ENCODE measurements around the gene MAPK8. TPM values are rescaled to one million over a fixed set of nuclear protein-coding genes. Genes with fewer than 3 reads are reported as not detected.
A peak's percentile ranks its signal among the peaks of the same experiment; 100 is the strongest.

MAPK8 gene
- total and polyA plus RNA-seq, 9 of the 15 experiments (the other 6 are each of a cell fraction or from before 2014, with no cell fraction given), result 6.4 to 159 (median 71.0) TPM

GRCh38 chr10:48274636-48275035 lies 31.8 kb upstream of the MAPK8 start, which contains the start of gene FRMPD2:
Gene FRMPD2 (minus strand): TSS chr10:48274696. CDS start chr10:48274567, 129 bp downstream.
- FAIRE-seq (no peak), ATAC-seq (peak; percentile 49; the same call in 2 of the 3 replicates), DNase-seq (ENCODE audit: extremely low read depth in 1 of 4, low spot score in 3 of 4) (no peak)
- Histone ChIP-seq H3K9ac (ENCODE audit: insufficient read depth in 1 of 2, low read depth in 2 of 2, low read length in 2 of 2) (no peak within 1 kb of the TSS), H3K79me2 (ENCODE audit: control insufficient read depth, insufficient read depth, low read length) (no peaks in the 10 kb centered on the region), H2AFZ (ENCODE audit: low read depth, low read length) (no peak within 1 kb of the TSS), H3K4me1 (replicated peaks in 1 of 2; ENCODE audit: control insufficient read depth in 2 of 2, insufficient read depth in 2 of 2, low read length in 2 of 2) (no peaks in the 10 kb centered on the region), H4K20me1 (replicated peaks; ENCODE audit: control insufficient read depth, insufficient read depth, low read length) (no peaks in the 10 kb centered on the region), H3K4me3 (no peak within 1 kb of the TSS), H3K36me3 (ENCODE audit: control insufficient read depth, insufficient read depth, low read length) (no peaks in the 10 kb centered on the region), H3K27ac (ENCODE audit: extremely low read depth, low read depth, low read length) (no peak within 1 kb of the TSS), H3K9me3 (replicated peaks; ENCODE audit: control insufficient read depth, insufficient read depth, low read depth, low read length) (no peaks in the 10 kb centered on the region), H3K9me1 (ENCODE audit: control insufficient read depth, insufficient read depth, low read length) (no peaks in the 10 kb centered on the region), H3K27me3 (ENCODE audit: control insufficient read depth in 2 of 2, insufficient read depth in 2 of 2, low read length in 2 of 2) (peaks cover 12 to 28% of the 10 kb centered on the region in 2 experiments), H3K4me2 (ENCODE audit: insufficient read depth, low read length) (no peak within 1 kb of the TSS)
- CTCF ChIA-PET (ENCODE audit: low intra/inter-chr PET ratio), result no interaction called here
- no TSS peak for BruUV-seq (replicated peaks)
- TF ChIP-seq NRF1 (conservative IDR thresholded peaks at IDR 0.05 in 1 of 2, IDR thresholded peaks at IDR 0.05 in 1 of 2), result peak in 1 of 2 experiments; percentile 26; a peak in 1 of 4 replicates
- TF ChIP-seq SRSF7 (optimal IDR thresholded peaks at IDR 0.05; ENCODE audit: low read depth, low read length), result no peak
- no peak for TF ChIP-seq BCL6 (CRISPR knock-in tag; IDR thresholded peaks at IDR 0.05)
- no peak for TF ChIP-seq DACH1 (IDR thresholded peaks at IDR 0.05; ENCODE audit: partially characterized antibody)
- no peak for TF ChIP-seq RNF219 (CRISPR knock-in tag; IDR thresholded peaks at IDR 0.05)
- no peak for TF ChIP-seq REST (IDR thresholded peaks at IDR 0.05; ENCODE audit: borderline replicate concordance)
- TF ChIP-seq REST (CRISPR knock-in tag; IDR thresholded peaks at IDR 0.05; ENCODE audit: low read depth), result no peak
- POLR2A ChIA-PET, result interaction anchor here (0.7 to 1.1 kb wide), 2 partner anchors 305 to 764 kb away, joined by 3 read pairs; no protein-coding TSS in a partner anchor
- 6% methylated on average over 8 of the region's 8 CpGs for WGBS (ENCODE audit: insufficient coverage, low coverage, missing lambda C conversion rate)
- in situ Hi-C loops (cut with MboI) (no loop called here), intact Hi-C loops (cut with micrococcal nuclease) (no loop called here)

Data from K562 (cell line).